Measurements from ENCODE around the gene NOX3. TPM values are rescaled to one million over a fixed set of nuclear protein-coding genes. Genes with fewer than 3 reads are reported as not detected.
A peak's percentile ranks its signal among the peaks of the same experiment; 100 is the strongest.

NOX3 gene
- total RNA-seq, 1 donor: not detected

- no peak for DNase-seq (ENCODE audit: low read depth in 2 of 3, low spot score in 2 of 3)
Measured at GRCh38 chr6:155404937-155405336, 50.7 kb downstream of the NOX3 start.

GRCh38 chr6:155402656-155403304, 52.9 kb downstream of the NOX3 start:
- no peak for DNase-seq (ENCODE audit: low read depth in 2 of 3, low spot score in 2 of 3)

- no peak for DNase-seq (ENCODE audit: low read depth in 2 of 3, low spot score in 2 of 3)
Measured at GRCh38 chr6:155400654-155400965, 55.0 kb downstream of the NOX3 start.

GRCh38 chr6:155399745-155400653, 55.6 kb downstream of the NOX3 start:
- DNase-seq (ENCODE audit: low read depth in 2 of 3, low spot score in 2 of 3): no peak

- peak in 1 of 3 donors; percentile 18 for DNase-seq (ENCODE audit: low read depth in 2 of 3, low spot score in 2 of 3)
Measured at GRCh38 chr6:155399062-155399744, 56.4 kb downstream of the NOX3 start.

- DNase-seq (ENCODE audit: low read depth in 2 of 3, low spot score in 2 of 3): no peak
Measured at GRCh38 chr6:155398701-155399061, 57.0 kb downstream of the NOX3 start.

- DNase-seq (ENCODE audit: low read depth in 2 of 3, low spot score in 2 of 3): no peak
Measured at GRCh38 chr6:155398221-155398620, 57.4 kb downstream of the NOX3 start.

- DNase-seq (ENCODE audit: low read depth in 2 of 3, low spot score in 2 of 3): no peak
Measured at GRCh38 chr6:155397172-155397705, 58.4 kb downstream of the NOX3 start.

GRCh38 chr6:155396605-155397004, 59.0 kb downstream of the NOX3 start:
- no peak for DNase-seq (ENCODE audit: low read depth in 2 of 3, low spot score in 2 of 3)

GRCh38 chr6:155395339-155395738, 60.3 kb downstream of the NOX3 start:
- DNase-seq (ENCODE audit: low read depth in 2 of 3, low spot score in 2 of 3): no peak

GRCh38 chr6:155389130-155389529, 66.5 kb downstream of the NOX3 start:
- DNase-seq (ENCODE audit: low read depth in 2 of 3, low spot score in 2 of 3): no peak

GRCh38 chr6:155388591-155388990, 67.0 kb downstream of the NOX3 start:
- no peak for DNase-seq (ENCODE audit: low read depth in 2 of 3, low spot score in 2 of 3)

GRCh38 chr6:155387481-155387880, 68.2 kb downstream of the NOX3 start:
- no peak for DNase-seq (ENCODE audit: low read depth in 2 of 3, low spot score in 2 of 3)

- no peak for DNase-seq (ENCODE audit: low read depth in 2 of 3, low spot score in 2 of 3)
Measured at GRCh38 chr6:155384321-155384952, 71.2 kb downstream of the NOX3 start.

GRCh38 chr6:155383913-155384312, 71.7 kb downstream of the NOX3 start:
- no peak for DNase-seq (ENCODE audit: low read depth in 2 of 3, low spot score in 2 of 3)

GRCh38 chr6:155382338-155382685, 73.3 kb downstream of the NOX3 start:
- no peak for DNase-seq (ENCODE audit: low read depth in 2 of 3, low spot score in 2 of 3)

- no peak for DNase-seq (ENCODE audit: low read depth in 2 of 3, low spot score in 2 of 3)
Measured at GRCh38 chr6:155381673-155382337, 73.8 kb downstream of the NOX3 start.

- DNase-seq (ENCODE audit: low read depth in 2 of 3, low spot score in 2 of 3): peak in 1 of 3 donors; percentile 1
Measured at GRCh38 chr6:155380666-155381332, 74.8 kb downstream of the NOX3 start.

- no peak for DNase-seq (ENCODE audit: low read depth in 2 of 3, low spot score in 2 of 3)
Measured at GRCh38 chr6:155378724-155379123, 76.9 kb downstream of the NOX3 start.

GRCh38 chr6:155378276-155378675, 77.4 kb downstream of the NOX3 start:
- DNase-seq (ENCODE audit: low read depth in 2 of 3, low spot score in 2 of 3): no peak

All from hematopoietic multipotent progenitor cell (in vitro differentiated cells).